OCI-LY7 (cell line): ENCODE results near the gene CCDC8. TPM values are rescaled to one million over a fixed set of nuclear protein-coding genes. Genes with fewer than 3 reads are reported as not detected.

ENCODE experiments used
- BruUV-seq: library from RNA; stranded (reverse); fragments of 400-500 nt; replicated peaks from 2 replicates; lab custom pipeline; 2021; lab: Mats Ljungman, UMichigan
- CTCF ChIA-PET: fragments of 300-600 bp; sonication (Branson Sonifier 250); formaldehyde crosslinking; loops from one replicate; lab custom pipeline; 2022; ENCODE audit warnings: antibody characterized with exemption; ENCODE audit not compliant: unreplicated experiment; lab: Charles Lee
- POLR2A ChIA-PET: fragments of 300-600 bp; sonication (Branson Sonifier 250); formaldehyde crosslinking; loops from one replicate; lab custom pipeline; 2022; ENCODE audit warnings: antibody characterized with exemption; lab: Charles Lee
- DNase-seq: peaks from one replicate; pipeline ENCODE4 v3.0.0-alpha.2; 2015; ENCODE audit warnings: low spot score
- H2AFZ ChIP-seq: fragments of 200-600 bp; sonication (generic), shearing (Covaris generic); 2 replicates; pipeline ENCODE4 v1.6.1; 2014; ENCODE audit warnings: mild to moderate bottlenecking, antibody characterized with exemption, low read length, moderate library complexity
- H3K27ac ChIP-seq: fragments of 200-600 bp; sonication (generic); 2 replicates; pipeline ENCODE4 v1.5.1; 2014; ENCODE audit warnings: mixed run types, low read depth, mild to moderate bottlenecking, moderate library complexity, low read length, inconsistent platforms; ENCODE audit not compliant: poor library complexity, severe bottlenecking
- H3K36me3 ChIP-seq: fragments of 200-600 bp; sonication (generic); 2 replicates; pipeline ENCODE4 v1.6.1; 2014; ENCODE audit warnings: mild to moderate bottlenecking, antibody characterized with exemption, low read length, moderate library complexity, mixed read lengths; ENCODE audit not compliant: insufficient read depth
- H3K4me1 ChIP-seq: fragments of 200-600 bp; sonication (generic); 2 replicates; pipeline ENCODE4 v1.5.1; 2014; ENCODE audit warnings: mild to moderate bottlenecking, low read length; ENCODE audit not compliant: insufficient read depth, poor library complexity, severe bottlenecking
- H3K4me2 ChIP-seq: fragments of 200-600 bp; sonication (generic); 2 replicates; pipeline ENCODE4 v1.6.1; 2014; ENCODE audit warnings: mild to moderate bottlenecking, low read length
- H3K4me3 ChIP-seq: fragments of 200-600 bp; sonication (generic); 2 replicates; pipeline ENCODE4 v1.5.1; 2014; ENCODE audit warnings: mild to moderate bottlenecking, low read depth, low read length; ENCODE audit not compliant: poor library complexity, severe bottlenecking
- H3K79me2 ChIP-seq: fragments of 200-600 bp; sonication (generic); 2 replicates; pipeline ENCODE4 v1.6.1; 2016; ENCODE audit warnings: low read depth, mild to moderate bottlenecking, low read length, moderate library complexity, mixed read lengths; ENCODE audit not compliant: insufficient read depth
- H3K9me2 ChIP-seq: fragments of 200-600 bp; sonication (generic); 2 replicates; pipeline ENCODE4 v1.6.1; 2016; ENCODE audit warnings: mild to moderate bottlenecking, low read length, mixed read lengths; ENCODE audit not compliant: insufficient read depth
- H3K9me3 ChIP-seq: fragments of 200-600 bp; sonication (generic); 2 replicates; pipeline ENCODE4 v1.6.1; 2014; ENCODE audit warnings: mild to moderate bottlenecking, mixed run types, low read length, mixed read lengths
- H4K20me1 ChIP-seq: fragments of 200-600 bp; sonication (generic); 2 replicates; pipeline ENCODE4 v1.6.1; 2014; ENCODE audit warnings: mild to moderate bottlenecking, antibody characterized with exemption, low read length, moderate library complexity, mixed read lengths; ENCODE audit not compliant: insufficient read depth
- EZH2phosphoT487 ChIP-seq: fragments of 200-600 bp; sonication (generic); IDR thresholded peaks from 2 replicates; pipeline ENCODE4 v1.6.1; 2018; ENCODE audit warnings: low read depth, borderline replicate concordance, mild to moderate bottlenecking, mixed run types, antibody characterized with exemption, low read length, moderate library complexity, mixed read lengths
- intact Hi-C: fragments of 100-400 bp; cut with micrococcal nuclease; formaldehyde crosslinking; loops from one replicate; pipeline ENCODE4 v1.10.0; 2022; ENCODE audit not compliant: unreplicated experiment
- total RNA-seq, 2 experiments: library from RNA; depleted of rRNA in 1 of 2; stranded (reverse); fragments of >200 nt in 1 of 2; shearing (Covaris generic) in 1 of 2; gene quantifications; 2 replicates each; pipeline ENCODE4 v1.2.3, GENCODE V29; 2014 to 2022
- TF ChIP-seq, protein P1 (sequence below): fragments of 200-600 bp; sonication (generic); conservative IDR thresholded peaks from 2 replicates; pipeline ENCODE4 v1.5.1; 2014; ENCODE audit warnings: mild to moderate bottlenecking, antibody characterized with exemption, low read length, moderate library complexity, mixed read lengths

The CCDC8 gene
- total RNA-seq, 2 experiments from 2014 or later, result 0.09 to 0.10 TPM

GRCh38 chr19:46427518-46428045 is 14.2 kb upstream of the CCDC8 start:
- no peak for DNase-seq
- no peaks in the 10 kb centered on the region for H3K9me2 ChIP-seq
- peaks cover 74% of the 10 kb centered on the region for H3K4me1 ChIP-seq
- no peaks in the 10 kb centered on the region for H3K9me3 ChIP-seq
- H3K27ac ChIP-seq, result no peak overlapping the region
- ChIA-PET POLR2A (interaction anchor here (1.0 to 1.1 kb wide), 2 partner anchors 13 to 49 kb away, joined by 3 read pairs; no protein-coding TSS in a partner anchor), CTCF (no interaction called here)
- intact Hi-C loops, result no loop called here
- H3K36me3 ChIP-seq, result no peaks in the 10 kb centered on the region
- peak overlapping the region; percentile 70 for H3K4me2 ChIP-seq
- no TSS peak for BruUV-seq
- H4K20me1 ChIP-seq, result no peaks in the 10 kb centered on the region
- TF ChIP-seq EZH2phosphoT487, result no peak
- TF ChIP-seq, protein P1, sequence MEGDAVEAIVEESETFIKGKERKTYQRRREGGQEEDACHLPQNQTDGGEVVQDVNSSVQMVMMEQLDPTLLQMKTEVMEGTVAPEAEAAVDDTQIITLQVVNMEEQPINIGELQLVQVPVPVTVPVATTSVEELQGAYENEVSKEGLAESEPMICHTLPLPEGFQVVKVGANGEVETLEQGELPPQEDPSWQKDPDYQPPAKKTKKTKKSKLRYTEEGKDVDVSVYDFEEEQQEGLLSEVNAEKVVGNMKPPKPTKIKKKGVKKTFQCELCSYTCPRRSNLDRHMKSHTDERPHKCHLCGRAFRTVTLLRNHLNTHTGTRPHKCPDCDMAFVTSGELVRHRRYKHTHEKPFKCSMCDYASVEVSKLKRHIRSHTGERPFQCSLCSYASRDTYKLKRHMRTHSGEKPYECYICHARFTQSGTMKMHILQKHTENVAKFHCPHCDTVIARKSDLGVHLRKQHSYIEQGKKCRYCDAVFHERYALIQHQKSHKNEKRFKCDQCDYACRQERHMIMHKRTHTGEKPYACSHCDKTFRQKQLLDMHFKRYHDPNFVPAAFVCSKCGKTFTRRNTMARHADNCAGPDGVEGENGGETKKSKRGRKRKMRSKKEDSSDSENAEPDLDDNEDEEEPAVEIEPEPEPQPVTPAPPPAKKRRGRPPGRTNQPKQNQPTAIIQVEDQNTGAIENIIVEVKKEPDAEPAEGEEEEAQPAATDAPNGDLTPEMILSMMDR, result no peak
- H2AFZ ChIP-seq, result no peak overlapping the region
- peak overlapping the region; percentile 64 for H3K4me3 ChIP-seq
- H3K79me2 ChIP-seq, result no peaks in the 10 kb centered on the region

DNA sequence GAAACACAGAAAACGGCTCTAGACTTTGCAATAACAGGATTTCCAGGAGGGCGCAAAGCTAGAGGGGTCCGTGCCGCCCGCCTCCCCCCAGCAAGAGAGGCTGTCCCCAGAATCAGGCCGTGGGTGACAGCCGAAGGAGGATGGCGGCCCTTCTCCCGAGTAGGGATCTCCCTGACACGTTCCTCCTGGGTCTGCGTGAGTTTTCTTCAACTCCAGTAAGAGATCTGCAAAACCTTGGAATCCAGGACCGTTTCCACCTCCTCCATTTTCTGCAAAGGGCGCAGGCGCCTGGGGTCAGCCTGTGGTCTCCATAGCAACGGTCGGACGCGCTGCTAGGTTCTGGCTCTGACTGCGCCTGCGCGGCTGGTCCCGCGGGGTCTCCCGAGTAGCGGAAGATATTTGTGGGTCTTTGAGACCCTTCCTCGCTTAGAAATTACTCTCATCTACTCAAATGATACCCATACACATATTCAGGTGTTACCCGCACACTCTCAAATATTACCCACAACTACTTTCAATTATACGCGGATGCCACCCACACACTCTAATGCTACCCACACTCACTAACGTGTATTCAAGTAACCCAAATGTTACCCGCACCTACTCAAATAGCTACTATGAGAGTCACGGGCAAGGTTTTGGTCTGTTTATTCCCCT is 13.3 kb upstream of the CCDC8 start:
- TF ChIP-seq, protein P1, result no peak
- no peak for TF ChIP-seq EZH2phosphoT487
- no peaks in the 10 kb centered on the region for H3K36me3 ChIP-seq
- H3K9me2 ChIP-seq, result no peaks in the 10 kb centered on the region
- ChIA-PET CTCF (no interaction called here), POLR2A (interaction anchor here (1.1 kb wide), 1 partner anchor 12 kb away, joined by 3 read pairs; no protein-coding TSS in a partner anchor)
- no TSS peak for BruUV-seq
- H3K9me3 ChIP-seq, result no peaks in the 10 kb centered on the region
- H4K20me1 ChIP-seq, result no peaks in the 10 kb centered on the region
- H3K4me3 ChIP-seq, result peak overlapping the region; percentile 64
- peak overlapping the region; percentile 70 for H3K4me2 ChIP-seq
- H2AFZ ChIP-seq, result peak overlapping the region; percentile 79
- DNase-seq, result peak; percentile 80
- intact Hi-C loops, result no loop called here
- peaks cover 70% of the 10 kb centered on the region for H3K4me1 ChIP-seq
- H3K27ac ChIP-seq, result no peak overlapping the region
- H3K79me2 ChIP-seq, result no peaks in the 10 kb centered on the region

- POLR2A ChIA-PET, result interaction anchor here (0.6 to 1.1 kb wide), 2 partner anchors 11 kb away, joined by 3 to 8 read pairs; no protein-coding TSS in a partner anchor
- CTCF ChIA-PET, result no interaction called here
- Histone ChIP-seq H3K4me3 (peak overlapping the region; percentile 64), H3K27ac (no peak overlapping the region), H3K4me1 (peaks cover 65% of the 10 kb centered on the region), H3K36me3 (no peaks in the 10 kb centered on the region), H3K9me2 (no peaks in the 10 kb centered on the region), H3K9me3 (no peaks in the 10 kb centered on the region), H3K4me2 (peak overlapping the region; percentile 70), H4K20me1 (no peaks in the 10 kb centered on the region), H3K79me2 (no peaks in the 10 kb centered on the region), H2AFZ (peak overlapping the region; percentile 79)
- intact Hi-C loops, result no loop called here
- BruUV-seq, result no TSS peak
- DNase-seq, result no peak
- no peak for TF ChIP-seq EZH2phosphoT487
- TF ChIP-seq, protein P1, result no peak
Observed at GRCh38 chr19:46426035-46426505, 12.7 kb upstream of the CCDC8 start.
